ENCODE data around the gene CADPS.

Gene CADPS

GRCh38 chr3:62625268-62625667 lies 249.9 kb downstream of the CADPS start:
- no peak for DNase-seq

GRCh38 chr3:62624185-62624584 lies 251.0 kb downstream of the CADPS start:
- DNase-seq, result no peak

GRCh38 chr3:62622553-62623174 lies 252.6 kb downstream of the CADPS start:
- peak; percentile 23 for DNase-seq

- DNase-seq, result no peak
Observed at GRCh38 chr3:62621925-62622324, 253.3 kb downstream of the CADPS start.

- DNase-seq, result no peak
Observed at GRCh38 chr3:62621176-62621575, 254.0 kb downstream of the CADPS start.

GRCh38 chr3:62615258-62615849 lies 259.9 kb downstream of the CADPS start:
- DNase-seq, result no peak

GRCh38 chr3:62614527-62614926 lies 260.7 kb downstream of the CADPS start:
- no peak for DNase-seq

- DNase-seq, result no peak
Observed at GRCh38 chr3:62611541-62612240, 263.5 kb downstream of the CADPS start.

GRCh38 chr3:62607287-62608029 lies 267.8 kb downstream of the CADPS start:
- no peak for DNase-seq

- no peak for DNase-seq
Observed at GRCh38 chr3:62605413-62606068, 269.7 kb downstream of the CADPS start.

GRCh38 chr3:62604751-62605351 lies 270.4 kb downstream of the CADPS start:
- DNase-seq, result no peak

GRCh38 chr3:62604298-62604697 lies 270.9 kb downstream of the CADPS start:
- DNase-seq, result no peak

- DNase-seq, result no peak
Observed at GRCh38 chr3:62602987-62603386, 272.2 kb downstream of the CADPS start.

GRCh38 chr3:62602129-62602770 lies 273.0 kb downstream of the CADPS start:
- DNase-seq, result no peak

- DNase-seq, result no peak
Observed at GRCh38 chr3:62601238-62602070, 273.8 kb downstream of the CADPS start.

- no peak for DNase-seq
Observed at GRCh38 chr3:62600033-62600432, 275.2 kb downstream of the CADPS start.

GRCh38 chr3:62597491-62597890 lies 277.7 kb downstream of the CADPS start:
- no peak for DNase-seq

- DNase-seq, result no peak
Observed at GRCh38 chr3:62592408-62592807, 282.8 kb downstream of the CADPS start.

- DNase-seq, result no peak
Observed at GRCh38 chr3:62589078-62589477, 286.1 kb downstream of the CADPS start.

- no peak for DNase-seq
Observed at GRCh38 chr3:62587579-62588031, 287.6 kb downstream of the CADPS start.

- no peak for DNase-seq
Observed at GRCh38 chr3:62587169-62587568, 288.0 kb downstream of the CADPS start.
